Mesenchymal stem cell (in vitro differentiated cells and primary cell): ENCODE data around the gene TBL1X.
A peak's percentile ranks its signal among the peaks of the same experiment; 100 is the strongest.
"Not testable (repeated sequence)": the region's sequence is repeated elsewhere in the genome, so short reads cannot be mapped to it uniquely, and the experiment has no call there.

Source experiments
- DNase-seq: peaks from one replicate; pipeline ENCODE4 v3.0.0-alpha.2; 2013
- H2AFZ ChIP-seq: one replicate; pipeline ENCODE4 v1.6.1; 2013; ENCODE audit warnings: low read depth, mild to moderate bottlenecking, control low read depth, inconsistent platforms, low read length, moderate library complexity
- H2AK5ac ChIP-seq: 2 replicates; pipeline ENCODE4 v1.6.1; 2013; ENCODE audit warnings: low read length, moderate library complexity, mild to moderate bottlenecking, inconsistent platforms; ENCODE audit not compliant: severe bottlenecking
- H2BK120ac ChIP-seq: one replicate; pipeline ENCODE4 v1.6.1; 2013; ENCODE audit warnings: low read depth, mild to moderate bottlenecking, inconsistent platforms, low read length, moderate library complexity
- H2BK12ac ChIP-seq, 2 experiments: one replicate each; pipeline ENCODE4 v1.6.1; 2013; ENCODE audit warnings: inconsistent platforms in 2 of 2, low read length in 2 of 2, mild to moderate bottlenecking in 2 of 2, moderate library complexity in 2 of 2, control low read depth in 1 of 2
- H2BK15ac ChIP-seq: one replicate; pipeline ENCODE4 v1.6.1; 2013; ENCODE audit warnings: mild to moderate bottlenecking, low read depth, inconsistent platforms; ENCODE audit not compliant: poor library complexity, severe bottlenecking
- H2BK5ac ChIP-seq: 2 replicates; pipeline ENCODE4 v1.6.1; 2013; ENCODE audit warnings: low read depth, mild to moderate bottlenecking, low read length, control low read depth, inconsistent platforms; ENCODE audit not compliant: poor library complexity, severe bottlenecking
- H3K14ac ChIP-seq, 2 experiments: one replicate each; pipeline ENCODE4 v1.6.1; 2013; ENCODE audit warnings: inconsistent platforms in 2 of 2, low read length in 2 of 2, control low read depth in 1 of 2, mild to moderate bottlenecking in 1 of 2, moderate library complexity in 1 of 2
- H3K18ac ChIP-seq, 2 experiments: one replicate each; pipeline ENCODE4 v1.6.1; 2013; ENCODE audit warnings: inconsistent platforms in 2 of 2, low read length in 2 of 2, control low read depth in 1 of 2, low read depth in 1 of 2, mild to moderate bottlenecking in 1 of 2
- H3K23ac ChIP-seq, 2 experiments: one replicate each; pipeline ENCODE4 v1.6.1; 2013; ENCODE audit warnings: inconsistent platforms in 2 of 2, low read length in 2 of 2, mild to moderate bottlenecking in 2 of 2, moderate library complexity in 2 of 2, control low read depth in 1 of 2
- H3K27ac ChIP-seq: 2 replicates; pipeline ENCODE4 v1.5.1; 2013; ENCODE audit warnings: mild to moderate bottlenecking, moderate library complexity, low read length, control low read depth, inconsistent platforms; ENCODE audit not compliant: poor library complexity, severe bottlenecking
- H3K27me3 ChIP-seq, 2 experiments: 2 replicates each; pipeline versions ENCODE4 v1.6.1 to v1.7.0; 2013; ENCODE audit warnings: low read length in 2 of 2, mild to moderate bottlenecking in 2 of 2, moderate library complexity in 2 of 2, control low read depth in 1 of 2, inconsistent platforms in 1 of 2; ENCODE audit not compliant: control insufficient read depth in 1 of 2, insufficient read depth in 1 of 2
- H3K36me3 ChIP-seq, 2 experiments: 2 replicates each; pipeline versions ENCODE4 v1.6.1 to v1.7.0; 2013; ENCODE audit warnings: low read length in 2 of 2, control low read depth in 1 of 2, inconsistent platforms in 1 of 2, low read depth in 1 of 2, mild to moderate bottlenecking in 1 of 2; ENCODE audit not compliant: insufficient read depth in 2 of 2, control insufficient read depth in 1 of 2
- H3K4ac ChIP-seq, 2 experiments: one replicate each; pipeline ENCODE4 v1.6.1; 2013; ENCODE audit warnings: inconsistent platforms in 2 of 2, low read length in 2 of 2, mild to moderate bottlenecking in 2 of 2, moderate library complexity in 2 of 2, control low read depth in 1 of 2, low read depth in 1 of 2
- H3K4me1 ChIP-seq: 2 replicates; pipeline ENCODE4 v1.6.1; 2013; ENCODE audit warnings: low read depth, low read length, control low read depth; ENCODE audit not compliant: control insufficient read depth, insufficient read depth
- H3K4me2 ChIP-seq: 2 replicates; pipeline ENCODE4 v1.6.1; 2013; ENCODE audit warnings: low read length, mild to moderate bottlenecking, inconsistent platforms; ENCODE audit not compliant: poor library complexity, severe bottlenecking
- H3K4me3 ChIP-seq, 2 experiments: 2 replicates each; pipeline versions ENCODE4 v1.5.1 to v1.7.0; 2013; ENCODE audit warnings: low read length in 2 of 2, mild to moderate bottlenecking in 2 of 2, control low read depth in 1 of 2, low read depth in 1 of 2; ENCODE audit not compliant: insufficient read depth in 1 of 2
- H3K79me1 ChIP-seq: replicated peaks from 2 replicates; pipeline ENCODE4 v1.6.1; 2013; ENCODE audit warnings: mild to moderate bottlenecking, control low read depth, low read length, inconsistent platforms; ENCODE audit not compliant: poor library complexity, severe bottlenecking
- H3K9ac ChIP-seq: 2 replicates; pipeline ENCODE4 v1.7.0; 2013; ENCODE audit warnings: mild to moderate bottlenecking, low read length, moderate library complexity
- H3K9me3 ChIP-seq: 2 replicates; pipeline ENCODE4 v1.7.0; 2013; ENCODE audit warnings: mild to moderate bottlenecking, low read length; ENCODE audit not compliant: control insufficient read depth
- H4K8ac ChIP-seq: one replicate; pipeline ENCODE4 v1.6.1; 2013; ENCODE audit warnings: inconsistent platforms, mild to moderate bottlenecking, low read length, moderate library complexity
- H4K91ac ChIP-seq: one replicate; pipeline ENCODE4 v1.6.1; 2013; ENCODE audit warnings: mild to moderate bottlenecking, low read length, inconsistent platforms
- WGBS: methylation state at CpG from one replicate; pipeline ENCODE4 v1.1.7; 2013; ENCODE audit warnings: mixed read lengths; 5-methylcytosine and 5-hydroxymethylcytosine counted together

Gene TBL1X

DNA sequence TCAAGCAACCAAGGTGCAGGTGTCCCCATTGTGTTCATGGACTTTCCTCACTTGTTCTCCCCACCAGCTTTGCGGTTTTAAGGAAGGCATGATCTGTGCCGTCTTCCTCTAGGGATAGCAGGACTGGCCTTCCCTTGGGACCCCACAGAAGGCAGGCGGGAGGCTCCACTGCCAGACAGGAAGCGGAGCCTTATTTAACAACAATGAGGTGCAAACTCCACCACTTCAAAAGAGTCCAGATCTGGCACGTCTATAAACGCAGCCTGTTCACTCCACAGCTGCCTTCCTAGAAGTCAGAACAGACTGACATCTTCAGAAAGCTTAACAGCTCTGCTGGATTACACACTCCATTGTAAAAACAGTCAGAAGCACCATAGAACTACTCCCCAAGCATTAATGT, 302.5 kb downstream of the TBL1X start:
- H3K23ac ChIP-seq: no peak overlapping the region
- peaks cover 3% of the 10 kb centered on the region for H3K9me3 ChIP-seq
- WGBS: 12% methylated on average over 6 of the region's 6 CpGs
- no peak overlapping the region for H3K27ac ChIP-seq
- H2BK120ac ChIP-seq: no peak overlapping the region
- no peak overlapping the region for H4K91ac ChIP-seq
- no peak overlapping the region for H3K14ac ChIP-seq
- peaks cover 2% of the 10 kb centered on the region for H3K4me1 ChIP-seq
- H3K18ac ChIP-seq: no peak overlapping the region
- no peak overlapping the region for H3K4ac ChIP-seq
- no peak overlapping the region for H3K9ac ChIP-seq
- H2AK5ac ChIP-seq: no peak overlapping the region
- no peak overlapping the region for H3K4me2 ChIP-seq
- H2BK12ac ChIP-seq: no peak overlapping the region
- H4K8ac ChIP-seq: no peak overlapping the region
- no peak overlapping the region for H2BK5ac ChIP-seq
- H3K4me3 ChIP-seq: no peak overlapping the region
- no peak for DNase-seq
- H2AFZ ChIP-seq: no peak overlapping the region
- H3K36me3 ChIP-seq: no peaks in the 10 kb centered on the region
- H2BK15ac ChIP-seq: no peak overlapping the region
- no peaks in the 10 kb centered on the region for H3K79me1 ChIP-seq
- H3K27me3 ChIP-seq: peaks cover 0 to 16% of the 10 kb centered on the region in 2 experiments

DNA sequence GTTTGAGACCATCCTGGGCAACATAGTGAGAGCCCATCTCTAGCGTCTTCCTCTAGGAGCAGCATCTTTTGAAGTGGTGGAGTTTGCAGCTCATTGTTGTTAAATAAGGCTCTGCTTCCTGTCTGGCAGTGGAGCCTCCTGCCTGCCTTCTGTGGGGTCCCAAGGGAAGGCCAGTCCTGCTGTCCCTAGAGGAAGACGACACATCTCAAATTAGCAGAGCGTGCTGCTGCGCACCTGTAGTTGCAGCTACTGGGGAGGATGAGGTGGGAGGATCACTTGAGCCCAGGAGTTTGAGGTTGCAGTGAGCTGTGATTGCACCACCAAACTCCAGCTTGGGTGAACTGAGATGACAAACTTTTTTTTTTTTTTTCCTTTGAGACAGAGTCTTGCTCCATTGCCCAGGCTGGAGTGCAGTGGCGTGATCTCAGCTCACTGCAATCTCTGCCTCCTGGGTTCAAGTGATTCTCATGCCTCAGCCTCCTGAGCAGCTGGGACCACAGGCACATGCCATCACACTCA, 303.5 kb downstream of the TBL1X start:
- not testable (repeated sequence) for H3K79me1 ChIP-seq, H3K4ac ChIP-seq, H2BK12ac ChIP-seq, H2BK5ac ChIP-seq, H3K9me3 ChIP-seq, H4K91ac ChIP-seq, H3K4me1 ChIP-seq, H3K18ac ChIP-seq, H3K27ac ChIP-seq, H3K4me3 ChIP-seq, H4K8ac ChIP-seq, H3K9ac ChIP-seq, H3K36me3 ChIP-seq, H2BK15ac ChIP-seq, H3K14ac ChIP-seq, H2BK120ac ChIP-seq, H3K4me2 ChIP-seq, DNase-seq, H2AK5ac ChIP-seq, H2AFZ ChIP-seq, H3K23ac ChIP-seq
- WGBS: 91% methylated on average over 5 of the region's 5 CpGs
- H3K27me3 ChIP-seq: peaks cover 0 to 16% of the 10 kb centered on the region in 2 experiments

DNA sequence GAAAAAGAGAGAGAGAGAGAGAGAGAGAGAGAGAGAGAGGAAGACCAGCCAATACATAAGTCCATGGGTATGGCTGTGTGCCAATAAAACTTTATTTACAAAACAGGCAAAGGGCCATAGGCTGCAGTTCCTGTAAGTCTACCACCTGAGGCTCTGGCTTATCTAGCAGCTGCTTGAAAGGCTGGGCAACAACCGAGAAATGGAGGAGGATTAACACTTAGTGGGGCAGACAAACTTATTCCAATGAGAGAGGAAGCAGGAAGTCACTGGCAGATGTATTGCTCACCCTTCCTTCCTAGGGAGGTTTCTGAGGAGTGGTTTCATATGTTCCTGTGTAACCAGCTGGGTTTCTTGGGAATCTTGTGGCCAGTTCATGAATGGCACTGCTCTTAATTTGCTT, 305.5 kb downstream of the TBL1X start:
- no peak overlapping the region for H4K8ac ChIP-seq
- no peak overlapping the region for H2BK15ac ChIP-seq
- H2BK12ac ChIP-seq: no peak overlapping the region
- H3K9me3 ChIP-seq: peaks cover 3% of the 10 kb centered on the region
- H2BK120ac ChIP-seq: no peak overlapping the region
- H3K18ac ChIP-seq: no peak overlapping the region
- no peaks in the 10 kb centered on the region for H3K36me3 ChIP-seq
- no peak overlapping the region for H2BK5ac ChIP-seq
- peaks cover 0 to 15% of the 10 kb centered on the region in 2 experiments for H3K27me3 ChIP-seq
- H3K4me1 ChIP-seq: peaks cover 2% of the 10 kb centered on the region
- no peak overlapping the region for H3K4ac ChIP-seq
- WGBS: 5% methylated on average over 1 of the region's 1 CpG
- no peak overlapping the region for H4K91ac ChIP-seq
- H3K27ac ChIP-seq: no peak overlapping the region
- H3K14ac ChIP-seq: no peak overlapping the region
- no peak overlapping the region for H2AFZ ChIP-seq
- H3K23ac ChIP-seq: no peak overlapping the region
- no peaks in the 10 kb centered on the region for H3K79me1 ChIP-seq
- peak; percentile 27 for DNase-seq
- H2AK5ac ChIP-seq: no peak overlapping the region
- H3K4me2 ChIP-seq: no peak overlapping the region
- H3K4me3 ChIP-seq: no peak overlapping the region
- no peak overlapping the region for H3K9ac ChIP-seq

DNA sequence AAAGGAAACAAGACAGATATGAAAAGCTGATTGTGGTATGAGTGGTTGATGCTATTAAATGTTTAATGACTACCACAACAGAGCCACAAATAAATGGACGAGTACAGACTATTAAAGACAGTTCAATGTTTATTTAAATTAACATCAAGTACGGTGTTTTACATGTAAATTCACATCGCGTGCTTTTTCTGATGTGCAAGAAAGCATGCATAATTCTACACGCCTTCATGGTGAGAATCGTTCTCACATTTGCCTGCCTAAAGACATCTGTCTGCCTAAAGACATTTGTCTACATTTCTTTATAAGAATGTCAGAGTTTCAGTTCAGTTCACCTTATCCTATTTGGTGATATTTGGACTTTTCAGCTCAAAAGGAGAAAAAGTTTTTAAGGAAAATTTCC, 308.1 kb downstream of the TBL1X start:
- Histone ChIP-seq H3K4ac (no peak overlapping the region), H4K91ac (no peak overlapping the region), H2BK120ac (no peak overlapping the region), H3K23ac (no peak overlapping the region), H3K27me3 (peaks cover 0 to 3% of the 10 kb centered on the region in 2 experiments), H3K9me3 (peaks cover 3% of the 10 kb centered on the region), H3K79me1 (no peaks in the 10 kb centered on the region), H3K4me1 (no peaks in the 10 kb centered on the region), H2AFZ (no peak overlapping the region), H3K18ac (no peak overlapping the region), H3K14ac (no peak overlapping the region), H3K4me2 (no peak overlapping the region), H2BK15ac (no peak overlapping the region), H2AK5ac (no peak overlapping the region), H2BK12ac (no peak overlapping the region), H2BK5ac (no peak overlapping the region), H3K9ac (no peak overlapping the region), H3K36me3 (no peaks in the 10 kb centered on the region), H4K8ac (no peak overlapping the region), H3K4me3 (no peak overlapping the region), H3K27ac (no peak overlapping the region)
- WGBS: 100% methylated on average over 3 of the region's 6 CpGs
- no peak for DNase-seq
